H1 (cell line): ENCODE results near the gene APP. TPM values are rescaled to one million over a fixed set of nuclear protein-coding genes. Genes with fewer than 3 reads are reported as not detected.

Experiments used
- CTCF ChIA-PET: fragments of 300-600 bp; sonication (Branson Sonifier 250); formaldehyde crosslinking; loops from one replicate; lab custom pipeline; 2021; ENCODE audit not compliant: partially characterized antibody; lab: Charles Lee
- POLR2A ChIA-PET: fragments of 300-600 bp; sonication (Branson Sonifier 250); formaldehyde crosslinking; loops from one replicate; lab custom pipeline; 2021; ENCODE audit warnings: inconsistent platforms; ENCODE audit not compliant: partially characterized antibody; lab: Charles Lee
- DNase-seq, 2 experiments: peaks; one replicate each; pipeline versions ENCODE4 v3.0.0 to v3.0.0-alpha.2; 2010 to 2022; ENCODE audit warnings: low spot score in 2 of 2, low read depth in 1 of 2, mixed read lengths in 1 of 2
- FAIRE-seq: peaks from 2 replicates; lab custom pipeline; 2011; peaks lifted over from hg19 to GRCh38; lab: Jason Lieb, UNC
- H2AFZ ChIP-seq: 2 replicates; pipeline ENCODE4 v1.8.1; 2012; ENCODE audit warnings: low read length, inconsistent platforms
- H2AK5ac ChIP-seq: 2 replicates; pipeline ENCODE4 v1.6.1; 2013; ENCODE audit warnings: low read depth, low read length
- H2BK120ac ChIP-seq: replicated peaks from 2 replicates; pipeline ENCODE3; 2013; ENCODE audit warnings: low read depth, low read length, inconsistent platforms
- H2BK12ac ChIP-seq: 2 replicates; pipeline ENCODE4 v1.6.1; 2013; ENCODE audit warnings: low read depth, low read length
- H2BK15ac ChIP-seq: 2 replicates; pipeline ENCODE4 v1.6.1; 2013; ENCODE audit warnings: low read length
- H2BK20ac ChIP-seq: 2 replicates; pipeline ENCODE4 v1.6.1; 2013; ENCODE audit warnings: low read length
- H2BK5ac ChIP-seq: 2 replicates; pipeline ENCODE4 v1.6.1; 2013; ENCODE audit warnings: low read depth, low read length
- H3K14ac ChIP-seq: 2 replicates; pipeline ENCODE4 v1.6.1; 2013; ENCODE audit warnings: inconsistent platforms; ENCODE audit not compliant: insufficient read length
- H3K18ac ChIP-seq: 2 replicates; pipeline ENCODE4 v1.6.1; 2013; ENCODE audit warnings: low read length; ENCODE audit errors: extremely low read depth
- H3K23ac ChIP-seq: 2 replicates; pipeline ENCODE4 v1.6.1; 2013; ENCODE audit warnings: inconsistent platforms; ENCODE audit not compliant: insufficient read length
- H3K23me2 ChIP-seq: 2 replicates; pipeline ENCODE4 v1.6.1; 2013; ENCODE audit warnings: low read depth, low read length
- H3K27ac ChIP-seq: 2 replicates; pipeline ENCODE4 v1.6.1; 2011; ENCODE audit warnings: low read depth, low read length, inconsistent platforms
- H3K27me3 ChIP-seq, 4 experiments: replicated peaks in 1 of 4; 1 replicate in 1 of 4; 2 replicates in 3 of 4; pipeline versions ENCODE4 v1.6.1 to v1.8.1; 2011 to 2013; ENCODE audit warnings: low read length in 3 of 4, mild to moderate bottlenecking in 3 of 4, inconsistent platforms in 2 of 4, mixed read lengths in 2 of 4, moderate library complexity in 1 of 4; ENCODE audit not compliant: control insufficient read depth in 3 of 4, insufficient read depth in 3 of 4; ENCODE audit errors: extremely low read depth in 1 of 4
- H3K36me3 ChIP-seq, 4 experiments: 2 replicates each; pipeline versions ENCODE4 v1.6.1 to v1.8.1; 2011 to 2013; ENCODE audit warnings: mild to moderate bottlenecking in 4 of 4, low read length in 3 of 4, moderate library complexity in 2 of 4, control low read depth in 1 of 4, inconsistent platforms in 1 of 4; ENCODE audit not compliant: insufficient read depth in 4 of 4, control insufficient read depth in 2 of 4
- H3K4ac ChIP-seq: replicated peaks from 2 replicates; pipeline ENCODE3; 2013; ENCODE audit warnings: low read length, low read depth, mixed read lengths, inconsistent platforms; ENCODE audit not compliant: insufficient read length
- H3K4me1 ChIP-seq, 4 experiments: replicated peaks in 1 of 4; 1 replicate in 1 of 4; 2 replicates in 3 of 4; pipeline versions ENCODE4 v1.6.1 to v1.8.1; 2011 to 2013; ENCODE audit warnings: low read length in 3 of 4, inconsistent platforms in 2 of 4, mixed read lengths in 1 of 4; ENCODE audit not compliant: insufficient read depth in 4 of 4, control insufficient read depth in 3 of 4
- H3K4me2 ChIP-seq, 2 experiments: 2 replicates each; pipeline versions ENCODE4 v1.6.1 to v1.8.1; 2011 to 2013; ENCODE audit warnings: low read depth in 2 of 2, low read length in 2 of 2, control low read depth in 1 of 2, inconsistent platforms in 1 of 2, mild to moderate bottlenecking in 1 of 2; ENCODE audit not compliant: insufficient read depth in 1 of 2
- H3K4me3 ChIP-seq, 4 experiments: fragments of 200-600, 300-600 bp in 1 of 4; sonication (generic), shearing (Covaris generic), sonication (Bioruptor Twin) in 1 of 4; 2 replicates each; pipeline versions ENCODE4 v1.5.1 to v1.8.1; 2011 to 2016; ENCODE audit warnings: low read length in 4 of 4, low read depth in 3 of 4, control low read depth in 2 of 4, inconsistent platforms in 2 of 4, mild to moderate bottlenecking in 2 of 4, mixed read lengths in 1 of 4, moderate library complexity in 1 of 4; ENCODE audit not compliant: insufficient read depth in 2 of 4; ENCODE audit errors: extremely low read depth in 1 of 4
- H3K56ac ChIP-seq: replicated peaks from 2 replicates; pipeline ENCODE3; 2013; ENCODE audit warnings: low read depth, mild to moderate bottlenecking, mixed read lengths, low read length, inconsistent platforms; ENCODE audit not compliant: insufficient read length
- H3K79me1 ChIP-seq: 2 replicates; pipeline ENCODE4 v1.6.1; 2013; ENCODE audit warnings: low read depth, low read length, control low read depth
- H3K79me2 ChIP-seq, 2 experiments: 2 replicates each; pipeline versions ENCODE4 v1.6.1 to v1.8.1; 2012 to 2013; ENCODE audit warnings: low read length in 2 of 2, mild to moderate bottlenecking in 2 of 2, inconsistent platforms in 1 of 2; ENCODE audit not compliant: insufficient read depth in 2 of 2, control insufficient read depth in 1 of 2
- H3K9ac ChIP-seq, 4 experiments: replicated peaks in 1 of 4; 1 replicate in 1 of 4; 2 replicates in 3 of 4; pipeline versions ENCODE4 v1.6.1 to v1.8.1; 2011 to 2013; ENCODE audit warnings: low read depth in 3 of 4, low read length in 3 of 4, control low read depth in 2 of 4, mild to moderate bottlenecking in 2 of 4, moderate library complexity in 2 of 4, inconsistent platforms in 1 of 4; ENCODE audit errors: extremely low read depth in 1 of 4
- H3K9me3 ChIP-seq, 2 experiments: 2 replicates each; pipeline versions ENCODE4 v1.6.1 to v1.8.1; 2012 to 2013; ENCODE audit warnings: mild to moderate bottlenecking in 2 of 2, moderate library complexity in 2 of 2, control low read depth in 1 of 2, inconsistent platforms in 1 of 2, low read depth in 1 of 2, low read length in 1 of 2, mixed read lengths in 1 of 2; ENCODE audit not compliant: insufficient read depth in 2 of 2
- H4K20me1 ChIP-seq, 2 experiments: replicated peaks in 1 of 2; 2 replicates each; pipeline versions ENCODE3 to v1.8.1; 2011 to 2013; ENCODE audit warnings: inconsistent platforms in 2 of 2, low read length in 2 of 2, mild to moderate bottlenecking in 1 of 2; ENCODE audit not compliant: insufficient read depth in 2 of 2, control insufficient read depth in 1 of 2
- H4K5ac ChIP-seq: 2 replicates; pipeline ENCODE4 v1.6.1; 2013; ENCODE audit warnings: low read length, low read depth, mixed read lengths, inconsistent platforms; ENCODE audit not compliant: insufficient read length
- H4K8ac ChIP-seq: 2 replicates; pipeline ENCODE4 v1.8.0; 2013; ENCODE audit warnings: mild to moderate bottlenecking, moderate library complexity, low read length, inconsistent platforms; ENCODE audit not compliant: insufficient read depth; ENCODE audit errors: extremely low read depth
- H4K91ac ChIP-seq: replicated peaks from 2 replicates; pipeline ENCODE3; 2013; ENCODE audit warnings: low read length, mixed read lengths, inconsistent platforms; ENCODE audit not compliant: insufficient read length
- SIX5 ChIP-seq: IDR thresholded peaks from 2 replicates; pipeline ENCODE4 v1.6.1; 2011; ENCODE audit warnings: mild to moderate bottlenecking, low read depth, low read length
- SP4 ChIP-seq: IDR thresholded peaks from 2 replicates; pipeline ENCODE4 v1.6.1; 2012; ENCODE audit warnings: low read length, inconsistent platforms
- TCF12 ChIP-seq: IDR thresholded peaks from 2 replicates; pipeline ENCODE4 v1.6.1; 2011; ENCODE audit warnings: low read depth, mild to moderate bottlenecking, low read length
- WGBS, 2 experiments: shearing (Covaris generic) in 1 of 2; methylation state at CpG; one replicate each; pipeline versions ENCODE4 v1.1.6 to v1.1.7; 2013 to 2015; ENCODE audit warnings: low lambda C conversion rate in 2 of 2, mixed read lengths in 2 of 2, inconsistent platforms in 1 of 2, low coverage in 1 of 2, missing lambda C conversion rate in 1 of 2; ENCODE audit not compliant: insufficient replicate concordance in 2 of 2, insufficient coverage in 1 of 2, insufficient read length in 1 of 2; ENCODE audit errors: extremely low coverage in 1 of 2, missing lambda C conversion rate in 1 of 2; 5-methylcytosine and 5-hydroxymethylcytosine counted together
- polyA plus RNA-seq, 7 experiments: library from polyadenylated mRNA; depleted of rRNA in 3 of 7; stranded (reverse) in 5 of 7; unstranded in 2 of 7; fragments of >200 nt in 5 of 7; fragments of 200-250 nt in 2 of 7; gene quantifications; 1 replicate in 5 of 7; 2 replicates in 1 of 7; 4 replicates in 1 of 7; pipeline versions ENCODE4 v1.2.1 to v1.2.3, GENCODE V29; 2011 to 2013; ENCODE audit warnings: missing spikeins in 2 of 7, mixed read lengths in 2 of 7
- total RNA-seq: library from RNA; stranded (reverse); fragmentation: NEBNext Ultra II Directional; extraction: Animal tissue kit (Norgen Biotek cat#: 25700); gene quantifications from 2 replicates; pipeline ENCODE4 v1.2.1, GENCODE V29; 2021

Gene APP
- total and polyA plus RNA-seq, 2 of the 8 experiments (the other 6 are each of a cell fraction or from before 2014, with no cell fraction given), result 375 to 551 TPM

DNA sequence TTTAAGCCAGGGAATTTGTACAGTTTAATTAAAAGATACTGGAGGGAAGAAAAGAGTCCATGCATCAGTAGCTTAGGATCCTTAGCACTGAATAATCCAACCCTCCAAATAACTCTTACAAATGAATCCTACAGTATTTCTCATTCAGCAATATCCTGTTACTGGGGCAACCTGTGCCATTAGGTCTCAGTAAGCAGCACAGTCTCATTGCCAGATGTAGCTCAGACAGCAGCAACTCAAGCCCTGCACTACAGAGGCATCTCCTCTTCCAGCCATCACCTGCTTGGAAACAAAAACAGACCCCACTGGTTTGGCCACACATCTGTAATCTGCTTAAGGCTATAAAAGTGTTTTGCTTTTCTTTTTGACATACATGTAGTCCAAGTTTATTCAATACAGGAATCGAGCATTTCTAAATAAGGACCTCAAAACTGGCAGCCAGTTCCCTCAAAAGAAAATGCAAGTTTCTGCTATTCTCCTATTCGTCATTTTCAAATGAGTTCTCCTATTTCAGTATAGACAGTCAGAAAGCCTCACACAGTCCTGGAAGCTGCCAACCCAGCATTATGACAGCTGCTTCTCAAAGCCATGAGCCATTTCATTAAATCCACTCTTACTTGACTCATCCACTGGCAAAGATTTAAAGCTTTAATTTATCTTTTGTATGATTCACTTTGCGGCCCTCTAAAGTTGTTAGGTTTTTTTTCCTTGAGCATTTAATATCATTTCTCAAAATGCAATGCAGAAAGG is 129.0 kb downstream of the APP start:
- no peak overlapping the region for H4K5ac ChIP-seq
- ChIA-PET POLR2A (interaction anchor here (0.6 to 0.7 kb wide), 2 partner anchors 102 to 120 kb away, joined by 3 read pairs; no protein-coding TSS in a partner anchor), CTCF (interaction anchor here (0.8 to 1.2 kb wide), 3 partner anchors 9 to 154 kb away, joined by 3 read pairs; no protein-coding TSS in a partner anchor)
- no peak overlapping the region for H2BK15ac ChIP-seq
- TF ChIP-seq SP4 (no peak), SIX5 (no peak), TCF12 (no peak)
- no peaks in the 10 kb centered on the region; the same call in 1 of the 2 replicates for H3K23me2 ChIP-seq
- peaks cover 0 to 12% (median 7%) of the 10 kb centered on the region in 4 experiments; a peak in 4 of 8 replicates for H3K36me3 ChIP-seq
- H3K14ac ChIP-seq, result no peak overlapping the region
- H4K20me1 ChIP-seq, result peaks cover 2 to 5% of the 10 kb centered on the region in 2 experiments
- no peak overlapping the region for H3K27ac ChIP-seq
- H3K4me3 ChIP-seq, result no peak overlapping the region
- no peak overlapping the region for H2BK120ac ChIP-seq
- H3K56ac ChIP-seq, result no peak overlapping the region
- H3K23ac ChIP-seq, result no peak overlapping the region
- H3K79me2 ChIP-seq, result peaks cover 0 to 72% of the 10 kb centered on the region in 2 experiments; a peak in 3 of 4 replicates
- DNase-seq (no peak), FAIRE-seq (no peak)
- no peak overlapping the region for H4K8ac ChIP-seq
- H2AFZ ChIP-seq, result no peak overlapping the region
- no peak overlapping the region for H3K18ac ChIP-seq
- H3K4me1 ChIP-seq, result peaks cover 0 to 7% (median 2%) of the 10 kb centered on the region in 4 experiments; a peak in 3 of 7 replicates
- H2BK20ac ChIP-seq, result no peak overlapping the region
- no peak overlapping the region for H2BK5ac ChIP-seq
- no peak overlapping the region for H2AK5ac ChIP-seq
- WGBS, 2 experiments, result 85% methylated on average over 3 of the region's 3 CpGs; no CpG with 5 or more reads in 1 of the 2 experiments
- H3K4ac ChIP-seq, result no peak overlapping the region
- H3K4me2 ChIP-seq, result no peak overlapping the region
- peaks cover 2% of the 10 kb centered on the region; the same call in 1 of the 2 replicates for H3K79me1 ChIP-seq
- no peaks in the 10 kb centered on the region for H3K9me3 ChIP-seq
- H2BK12ac ChIP-seq, result no peak overlapping the region
- no peak overlapping the region for H4K91ac ChIP-seq
- no peak overlapping the region for H3K9ac ChIP-seq
- no peaks in the 10 kb centered on the region for H3K27me3 ChIP-seq
